GM18909 (cell line): ENCODE measurements around the gene MAP2.
"Not testable (repeated sequence)": the region's sequence is repeated elsewhere in the genome, so short reads cannot be mapped to it uniquely, and the experiment has no call there.

Experiments
- ATAC-seq: cut with Tn5 transposase; IDR thresholded peaks from one replicate; pipeline ENCODE4 v1.9.1; 2021; ENCODE audit warnings: mild to moderate bottlenecking; ENCODE audit not compliant: unreplicated experiment, poor library complexity

Gene MAP2

DNA sequence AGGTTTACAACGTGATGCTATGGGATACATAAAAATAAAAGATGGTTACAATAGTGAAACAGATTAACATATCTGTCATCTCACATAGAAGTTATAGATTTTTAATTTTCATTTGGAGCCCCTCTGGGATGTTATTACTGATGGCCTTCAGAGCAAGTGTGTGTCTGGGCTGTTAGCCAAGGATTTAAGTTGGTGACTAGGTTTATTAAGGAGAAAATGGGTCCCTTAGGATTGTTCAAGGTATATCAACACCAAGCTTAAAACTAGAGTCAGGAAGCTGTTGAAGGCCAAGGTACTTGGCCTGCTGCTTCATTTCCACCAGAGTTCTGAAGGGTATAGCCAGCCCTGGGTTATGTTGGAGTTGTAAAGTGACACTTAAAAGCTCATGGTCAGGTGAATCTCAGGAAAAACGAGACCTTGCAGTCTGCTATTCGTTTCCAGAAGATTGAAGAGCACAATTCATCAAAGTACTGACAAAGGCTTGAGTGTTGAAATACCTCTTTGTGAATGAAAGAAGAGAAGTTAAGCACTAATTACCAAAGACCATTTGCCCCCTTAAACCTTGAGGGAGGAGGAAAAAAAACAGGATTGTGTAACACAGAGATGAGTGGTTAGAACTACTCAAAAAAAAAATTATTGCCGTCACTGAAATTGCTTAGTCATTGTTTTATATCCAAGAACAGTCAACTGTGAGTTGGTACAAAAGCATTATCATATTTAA, 48.4 kb downstream of the MAP2 start:
- no peak for ATAC-seq

DNA sequence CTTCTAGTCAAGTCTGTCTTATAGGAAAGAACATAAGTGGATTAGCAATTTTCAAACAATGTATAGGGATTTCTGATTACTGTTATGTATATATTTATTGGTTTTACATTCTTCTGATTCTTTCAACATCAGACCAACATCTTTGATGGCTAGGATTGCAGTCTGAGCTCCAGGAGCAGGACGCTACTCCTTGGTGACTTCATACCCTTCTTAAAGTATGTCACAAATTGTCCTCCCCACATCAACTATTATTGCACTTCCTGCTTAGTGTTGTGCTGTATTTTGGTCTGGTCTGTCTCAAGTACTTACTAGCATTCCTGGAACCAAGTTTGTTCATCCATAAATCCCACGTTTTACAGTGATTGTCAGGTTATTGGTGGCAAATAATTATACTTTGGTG, 49.0 kb downstream of the MAP2 start:
- ATAC-seq, result no peak

DNA sequence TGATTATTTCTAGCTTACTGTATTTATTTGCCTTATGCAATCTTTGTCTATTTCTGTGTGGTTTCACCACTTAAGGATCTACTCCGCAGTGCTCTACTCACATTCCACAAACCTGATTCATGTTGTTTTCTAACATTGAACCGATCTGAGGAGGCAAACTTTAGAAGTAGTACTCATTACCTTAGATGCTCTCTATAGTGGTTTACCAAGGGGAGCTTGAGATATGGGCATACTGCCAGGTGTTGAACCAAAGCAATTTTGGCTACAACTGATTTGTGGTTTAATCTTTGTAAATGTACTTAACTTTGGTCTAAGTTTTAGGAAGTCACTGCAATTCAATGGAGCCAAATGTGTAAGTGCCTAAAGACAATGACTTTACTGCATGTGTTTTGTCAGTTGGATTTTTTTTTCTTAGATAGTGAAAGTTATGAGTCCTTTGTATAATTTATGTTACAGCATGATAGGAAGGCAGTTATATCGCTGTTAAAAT, 50.1 kb downstream of the MAP2 start:
- ATAC-seq, result no peak

DNA sequence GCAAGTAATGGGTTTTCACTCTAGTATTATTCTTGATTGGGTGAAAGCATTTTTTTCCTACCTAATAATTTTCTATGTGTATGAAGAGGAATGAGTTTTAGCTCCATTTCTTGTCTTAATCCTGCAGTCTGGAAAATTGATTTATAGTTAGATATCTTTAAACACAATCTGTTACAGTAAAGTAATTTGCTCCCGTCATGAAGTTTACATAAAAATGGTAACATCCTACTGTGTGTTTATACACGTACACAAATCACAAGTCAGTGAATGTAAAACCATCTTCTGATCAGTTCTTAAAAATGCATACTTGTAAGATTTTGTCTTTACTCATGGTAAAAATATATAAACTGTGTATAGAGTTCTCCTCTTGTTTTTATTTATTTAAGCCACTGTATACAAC, 51.1 kb downstream of the MAP2 start:
- no peak for ATAC-seq

GRCh38 chr2:209476367-209477208, 52.7 kb downstream of the MAP2 start:
- no peak for ATAC-seq

- not testable (repeated sequence) for ATAC-seq
Observed at GRCh38 chr2:209492296-209492695, 68.4 kb downstream of the MAP2 start.

DNA sequence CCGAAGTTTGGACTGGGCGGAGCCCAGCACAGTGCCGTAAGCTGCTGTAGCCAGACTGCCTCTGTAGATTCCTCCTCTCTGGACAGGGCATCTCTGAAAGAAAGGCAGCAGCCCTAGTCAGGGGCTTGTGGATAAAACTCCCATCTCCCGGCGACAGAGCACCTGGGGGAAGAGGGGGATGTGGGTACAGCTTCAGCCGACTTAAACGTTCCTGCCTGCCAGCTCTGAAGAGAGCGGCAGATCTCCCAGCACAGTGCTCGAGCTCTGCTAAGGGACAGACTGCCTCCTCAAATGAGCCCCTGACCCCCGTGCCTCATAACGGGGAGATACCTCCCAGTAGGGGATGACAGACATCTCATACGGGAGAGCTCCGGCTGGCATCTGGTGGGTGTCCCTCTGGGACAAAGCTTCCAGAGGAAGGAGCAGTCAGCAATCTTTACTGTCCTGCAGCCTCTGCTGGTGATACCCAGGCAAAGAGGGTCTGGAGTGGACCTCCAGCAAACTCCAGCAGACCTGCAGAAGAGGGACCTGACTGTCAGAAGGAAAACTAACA, 71.3 kb downstream of the MAP2 start:
- not testable (repeated sequence) for ATAC-seq

DNA sequence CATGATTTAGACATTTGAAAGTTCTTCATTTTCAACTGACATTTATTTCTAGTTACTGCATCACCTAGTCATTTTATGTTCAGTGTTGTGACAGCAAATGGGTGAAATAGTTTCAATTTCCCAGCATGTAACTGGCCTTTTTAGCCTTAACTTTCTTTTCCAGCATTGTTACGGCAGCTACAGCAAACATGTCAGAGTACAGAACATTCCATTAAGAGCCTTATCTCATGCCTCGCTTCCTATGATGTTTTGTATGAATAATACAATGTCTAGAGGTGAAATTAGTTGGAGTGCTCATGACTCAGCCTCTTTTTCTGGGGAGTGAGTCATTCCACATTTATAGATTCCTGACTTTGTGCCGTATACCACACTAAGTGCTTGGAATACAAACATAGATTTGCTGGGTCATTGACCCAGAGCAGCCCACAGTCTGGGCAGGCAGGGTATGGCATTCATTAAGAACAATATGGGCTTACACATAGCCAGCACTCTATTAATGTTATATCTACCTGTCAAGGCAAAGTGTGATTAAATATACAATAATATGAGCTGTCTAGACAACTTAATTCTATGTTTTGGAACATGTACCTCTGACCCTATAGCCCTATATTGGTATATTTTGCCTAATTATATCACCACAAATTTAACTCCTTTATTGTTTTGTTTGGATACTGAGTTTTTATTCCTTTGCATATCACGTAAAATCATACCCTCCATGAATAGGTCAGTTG, 72.2 kb downstream of the MAP2 start:
- no peak for ATAC-seq

DNA sequence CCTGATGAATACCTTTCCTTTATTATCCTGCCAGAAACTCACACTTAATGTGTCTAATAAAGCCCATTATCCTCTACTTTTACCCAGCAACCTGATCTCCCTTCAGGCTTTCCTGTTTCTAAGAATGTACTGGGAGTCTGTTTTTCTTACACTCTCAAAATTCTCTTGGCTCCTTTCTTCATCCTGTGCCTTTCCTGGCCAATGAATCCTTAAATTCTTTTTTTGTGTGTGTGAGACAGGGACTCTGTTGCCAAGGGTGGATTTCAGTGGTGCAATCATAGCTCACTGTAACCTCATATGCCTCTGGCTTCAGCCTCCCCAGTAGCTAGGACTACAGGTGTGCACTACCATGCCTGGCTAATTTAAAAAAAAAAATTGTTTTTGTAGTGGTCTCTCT, 72.7 kb downstream of the MAP2 start:
- ATAC-seq, result no peak

GRCh38 chr2:209498614-209499013, 74.8 kb downstream of the MAP2 start:
- ATAC-seq, result no peak

DNA sequence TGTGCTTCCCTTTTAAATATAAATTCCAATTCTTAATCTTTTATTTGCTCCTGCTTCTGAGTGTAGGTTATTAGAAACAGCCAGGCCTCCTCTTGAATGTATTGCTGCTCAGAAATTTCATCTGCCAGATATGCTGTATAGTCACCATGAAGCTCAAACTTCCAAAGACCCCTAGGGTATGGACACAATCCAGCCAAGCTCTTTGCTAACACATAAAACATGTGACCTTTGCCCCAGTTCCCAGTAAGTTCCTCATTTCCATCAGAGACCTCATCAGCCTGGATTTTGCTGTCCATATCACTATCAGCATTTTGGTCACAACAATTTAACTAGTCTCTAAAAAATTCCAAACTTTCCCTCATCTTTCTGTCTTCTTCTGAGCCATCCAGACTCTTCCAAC, 75.2 kb downstream of the MAP2 start:
- ATAC-seq, result no peak

DNA sequence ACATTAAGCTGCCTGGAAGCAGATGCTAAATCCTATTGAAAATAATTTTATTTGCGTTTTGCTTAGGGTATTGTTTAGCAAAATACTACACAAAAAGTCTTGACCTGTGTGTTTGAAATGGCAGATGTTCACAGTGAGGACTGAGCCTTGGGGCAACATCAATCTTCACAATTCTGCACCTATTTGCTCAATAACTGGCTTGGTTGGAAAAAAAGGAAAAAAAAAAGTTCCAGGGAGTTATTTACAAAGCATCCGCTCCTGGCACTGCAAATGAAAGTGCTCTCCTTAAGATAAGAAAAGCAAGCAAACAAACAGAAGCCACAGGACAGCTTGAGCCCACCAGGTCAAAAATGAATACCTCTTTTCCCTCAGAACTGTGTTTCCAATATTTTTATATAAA, 77.7 kb downstream of the MAP2 start:
- ATAC-seq, result no peak

DNA sequence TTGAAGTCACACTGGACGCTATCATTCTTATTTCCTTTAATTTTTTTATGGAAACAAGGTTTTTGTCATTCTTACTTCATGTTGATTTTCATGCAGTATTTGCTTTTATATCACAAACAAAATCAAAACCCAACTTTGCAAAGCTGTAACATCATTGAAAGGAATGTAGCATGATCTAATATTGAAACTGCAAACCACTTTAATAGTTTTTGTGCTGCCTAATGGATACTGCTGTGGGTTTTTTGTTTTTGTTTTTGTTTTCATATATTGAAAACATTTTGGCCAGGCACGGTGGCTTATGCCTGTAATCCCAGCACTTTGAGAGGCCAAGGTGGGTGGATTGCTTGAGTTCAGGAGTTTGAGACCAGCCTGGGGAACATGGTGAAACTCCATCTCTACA, 81.6 kb downstream of the MAP2 start:
- no peak for ATAC-seq

GRCh38 chr2:209508255-209508654, 84.4 kb downstream of the MAP2 start:
- ATAC-seq, result no peak

- ATAC-seq, result no peak
Observed at GRCh38 chr2:209511637-209512036, 87.8 kb downstream of the MAP2 start.

GRCh38 chr2:209512971-209513370, 89.1 kb downstream of the MAP2 start:
- ATAC-seq, result peak; percentile 76

DNA sequence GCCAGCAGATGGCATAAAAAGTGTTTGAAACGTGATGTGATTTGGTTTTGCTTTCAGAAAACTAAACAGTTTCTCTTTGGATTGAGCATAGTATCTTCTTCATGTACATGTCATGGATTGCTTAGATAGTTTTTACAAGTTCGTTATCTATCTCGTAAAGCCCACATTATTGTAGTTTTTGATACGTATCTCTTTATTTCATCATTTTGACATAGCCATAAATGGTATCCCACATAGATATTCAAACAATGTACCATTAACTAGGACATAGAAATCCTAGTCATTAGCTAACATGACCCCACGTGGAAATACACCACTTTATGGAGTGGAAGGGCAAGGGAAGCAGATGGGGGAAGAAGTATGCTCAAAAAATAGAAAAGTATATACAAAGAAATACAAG, 93.6 kb downstream of the MAP2 start:
- ATAC-seq, result no peak

- no peak for ATAC-seq
Observed at GRCh38 chr2:209519271-209519670, 95.4 kb downstream of the MAP2 start.

DNA sequence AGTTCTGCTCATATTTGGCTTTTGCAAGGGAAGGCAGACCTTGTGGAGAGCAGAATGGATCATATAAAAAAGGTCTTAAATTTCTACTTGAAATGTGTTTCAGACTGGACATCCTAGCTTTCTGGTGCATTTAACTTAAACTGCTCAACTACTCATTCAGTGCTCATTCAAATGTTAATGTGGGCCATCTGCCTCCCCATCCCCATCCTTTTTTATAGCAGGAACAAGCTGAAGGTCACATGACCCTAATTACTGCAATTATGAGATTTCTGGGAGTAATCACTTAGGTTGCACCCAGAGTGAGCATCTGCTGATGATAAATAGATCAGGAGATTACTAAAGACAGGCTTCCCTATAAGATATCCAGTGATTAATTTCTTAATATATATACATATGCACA, 96.1 kb downstream of the MAP2 start:
- no peak for ATAC-seq

DNA sequence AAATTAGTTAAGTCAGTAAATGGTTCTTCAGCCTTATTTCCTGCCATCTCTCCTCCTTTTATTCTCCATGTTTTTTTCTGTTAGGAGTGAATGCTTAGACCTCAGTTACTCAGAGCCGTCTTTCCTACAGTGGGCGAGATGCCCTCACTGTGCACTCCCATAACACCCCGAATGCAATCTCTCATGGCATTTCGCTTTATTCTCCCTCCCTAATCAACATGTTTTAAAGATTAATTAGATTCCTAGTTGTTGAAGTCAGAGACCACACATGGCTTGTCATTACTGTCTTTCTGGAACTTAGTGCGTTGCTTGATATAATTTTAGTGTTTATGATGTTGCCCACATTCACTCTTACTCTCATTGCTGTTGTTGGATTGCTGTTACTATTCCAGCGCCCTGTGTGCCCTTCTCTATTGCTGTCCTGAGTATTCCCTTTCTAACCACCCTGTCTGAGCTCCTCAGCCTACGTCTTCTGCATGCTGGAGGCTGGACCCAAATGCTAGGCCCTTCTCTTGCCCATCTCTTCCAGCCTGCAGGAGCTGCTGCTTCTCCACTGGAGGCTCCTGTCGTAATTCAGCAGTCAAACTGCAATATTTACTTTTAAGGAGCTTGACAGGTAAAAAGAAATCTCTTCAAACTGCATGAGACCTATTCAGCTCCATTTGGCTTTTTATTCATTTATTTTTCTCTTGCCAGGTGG, 99.3 kb downstream of the MAP2 start:
- ATAC-seq, result no peak
